GM19328 (cell line): Measurements from ENCODE around the gene UBE4A.

ENCODE experiments used
- ATAC-seq: cut with Tn5 transposase; IDR thresholded peaks from one replicate; pipeline ENCODE4 v1.9.1; 2021; ENCODE audit warnings: mild to moderate bottlenecking, moderate library complexity; ENCODE audit not compliant: unreplicated experiment

UBE4A gene

GRCh38 chr11:118341815-118342489 lies 17.4 kb upstream of the UBE4A start:
- no peak for ATAC-seq

DNA sequence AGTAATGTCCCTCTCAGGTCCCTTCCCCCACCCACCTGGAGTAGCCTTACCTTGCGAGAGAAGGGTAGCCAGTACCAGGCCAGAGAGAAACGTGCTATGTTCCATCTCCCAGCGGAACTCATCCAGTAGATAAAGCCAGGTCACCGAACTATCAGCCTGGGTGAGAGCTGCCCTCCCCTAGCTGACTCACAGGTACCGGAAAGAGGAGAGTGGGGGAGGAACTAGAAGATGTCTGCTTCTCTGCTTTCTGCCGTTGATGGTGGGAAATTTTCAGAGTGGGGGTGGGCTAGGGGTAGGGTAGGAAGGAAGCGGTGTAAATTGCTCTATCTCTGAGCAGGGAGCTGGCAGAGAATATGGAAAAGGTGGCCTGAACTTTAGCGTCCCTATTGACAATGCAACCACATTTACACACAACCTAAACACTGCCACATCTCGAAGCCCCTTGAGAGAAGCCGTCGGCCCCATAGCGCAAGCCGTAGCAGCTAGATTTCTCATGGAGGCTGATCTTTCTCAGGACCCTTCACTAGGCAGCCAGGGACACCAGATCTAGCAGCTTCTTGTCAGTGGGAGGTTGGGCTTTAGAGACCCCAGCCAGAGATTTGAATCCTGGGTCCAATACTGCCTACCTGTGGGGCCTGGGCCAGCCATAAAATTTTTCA lies 16.8 kb upstream of the UBE4A start, which contains the start of gene CD3D:
Gene CD3D (minus strand): TSS at position 203 of the 659 bp plus-strand sequence. CDS start 98 bp downstream, at position 105.
- no peak for ATAC-seq

DNA sequence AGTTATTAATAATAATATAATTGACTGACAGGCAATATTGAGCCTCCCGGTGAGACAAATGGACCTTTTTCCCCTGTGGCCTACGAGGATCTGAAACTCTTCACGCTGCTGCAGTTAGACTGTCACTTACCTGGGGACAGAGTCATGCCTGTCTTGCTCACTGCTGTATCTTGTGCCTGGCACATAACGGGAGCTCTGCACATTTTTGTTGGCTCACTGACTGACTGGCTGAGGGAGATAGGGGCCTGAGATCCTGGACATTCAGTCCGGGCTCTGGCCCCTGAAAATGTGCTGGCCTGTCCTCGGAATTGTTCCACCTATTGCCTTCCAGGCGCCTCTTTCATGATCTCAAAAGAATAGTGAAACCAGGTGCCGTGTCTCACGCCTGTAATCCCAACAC lies 16.2 kb upstream of the UBE4A start:
- ATAC-seq = no peak

GRCh38 chr11:118343981-118344515 lies 15.4 kb upstream of the UBE4A start, which contains the start of gene CD3G:
CD3G (plus strand) TSS chr11:118344344; CDS start chr11:118344424, 80 bp downstream.
- ATAC-seq = no peak

GRCh38 chr11:118349475-118349874 lies 9.9 kb upstream of the UBE4A start:
- no peak for ATAC-seq

- ATAC-seq = no peak
Measured at GRCh38 chr11:118353084-118353710, 6.2 kb upstream of the UBE4A start.

GRCh38 chr11:118358071-118358470 lies 1.3 kb upstream of the UBE4A start:
- no peak for ATAC-seq

DNA sequence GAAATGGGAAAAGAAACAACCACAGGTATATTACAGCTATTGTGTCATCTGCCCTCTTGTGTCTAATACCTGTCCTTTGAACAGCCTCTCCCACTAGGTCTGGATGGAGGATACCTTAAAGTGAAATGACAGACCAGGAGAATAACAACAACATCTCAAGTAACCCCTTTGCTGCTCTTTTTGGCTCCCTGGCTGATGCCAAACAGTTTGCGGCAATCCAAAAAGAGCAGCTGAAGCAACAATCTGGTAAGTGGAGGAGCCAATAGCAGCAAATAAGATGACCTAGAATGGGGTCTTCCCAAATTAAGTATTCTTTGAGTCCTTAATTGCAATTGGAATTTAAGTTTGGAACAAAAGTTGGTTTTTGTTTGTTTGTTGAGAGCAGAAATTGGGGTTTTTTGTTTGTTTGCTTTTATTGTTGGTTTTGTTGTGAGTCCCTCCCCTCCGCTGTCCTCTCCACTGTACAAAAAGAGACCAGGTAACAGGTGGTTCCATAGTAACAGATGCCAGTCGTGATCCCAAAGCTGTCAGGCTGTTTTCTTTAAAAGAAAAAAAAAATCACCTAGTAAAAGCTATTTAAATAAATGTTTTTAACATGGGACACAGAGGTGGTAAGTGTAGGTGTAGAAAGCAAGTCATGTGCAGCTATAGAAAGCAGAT lies 5.7 kb downstream of the UBE4A start:
- ATAC-seq = no peak

DNA sequence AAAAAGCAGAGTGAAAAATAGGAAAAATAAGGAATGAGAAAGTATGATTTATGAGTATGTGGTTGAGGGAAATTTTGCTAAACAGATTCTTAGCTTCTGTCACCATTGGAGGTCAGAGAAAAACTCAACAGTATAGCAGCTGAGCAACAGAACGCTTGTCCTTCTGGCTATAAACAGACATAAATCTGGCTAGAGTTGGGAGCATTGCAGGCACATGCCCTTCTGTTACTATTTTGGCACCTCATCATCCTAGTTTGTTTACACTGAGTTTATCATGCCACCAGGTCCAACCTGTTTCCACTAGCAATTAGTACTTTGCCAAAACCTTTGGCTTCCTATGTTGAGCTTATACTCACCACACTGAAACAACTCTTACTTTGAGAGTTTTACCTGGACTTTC lies 6.9 kb downstream of the UBE4A start:
- ATAC-seq = no peak

GRCh38 chr11:118370774-118371173 lies 11.4 kb downstream of the UBE4A start:
- no peak for ATAC-seq

- ATAC-seq = no peak
Measured at GRCh38 chr11:118373263-118373662, 13.9 kb downstream of the UBE4A start.

- no peak for ATAC-seq
Measured at GRCh38 chr11:118373871-118374270, 14.5 kb downstream of the UBE4A start.

DNA sequence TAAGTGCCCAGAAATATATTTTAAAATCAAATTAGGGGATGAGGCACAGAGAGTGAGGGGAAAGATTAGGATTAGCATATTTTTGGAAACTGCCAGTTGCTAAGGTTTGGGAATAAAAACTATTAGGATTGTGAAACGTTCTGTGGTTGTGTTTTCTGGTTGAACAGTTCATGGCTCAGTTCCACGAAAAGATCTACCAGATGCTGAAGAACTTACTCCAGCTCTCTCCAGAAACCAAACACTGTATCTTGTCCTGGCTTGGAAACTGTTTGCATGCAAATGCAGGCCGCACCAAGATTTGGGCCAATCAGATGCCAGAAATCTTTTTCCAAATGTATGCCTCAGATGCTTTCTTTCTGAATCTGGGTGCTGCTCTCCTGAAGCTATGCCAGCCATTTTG lies 15.3 kb downstream of the UBE4A start:
- ATAC-seq = no peak

GRCh38 chr11:118375978-118376377 lies 16.6 kb downstream of the UBE4A start:
- ATAC-seq = no peak

DNA sequence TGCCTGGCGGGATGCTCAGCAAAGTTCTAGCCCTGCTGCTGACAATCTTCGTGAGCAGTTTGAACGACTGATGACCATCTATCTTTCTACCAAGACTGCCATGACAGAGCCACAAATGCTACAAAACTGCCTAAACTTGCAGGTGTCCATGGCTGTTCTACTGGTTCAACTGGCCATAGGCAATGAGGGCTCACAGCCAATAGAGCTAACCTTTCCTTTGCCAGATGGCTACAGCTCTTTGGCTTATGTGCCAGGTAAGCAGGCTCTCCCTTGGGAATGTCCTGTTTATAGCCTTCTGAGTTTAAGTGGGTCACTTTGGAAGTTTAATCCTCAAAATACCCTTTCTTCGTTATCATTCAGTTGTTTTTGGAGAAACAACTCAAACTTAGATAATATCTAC lies 20.1 kb downstream of the UBE4A start:
- ATAC-seq = no peak

GRCh38 chr11:118380571-118380970 lies 21.2 kb downstream of the UBE4A start:
- no peak for ATAC-seq

DNA sequence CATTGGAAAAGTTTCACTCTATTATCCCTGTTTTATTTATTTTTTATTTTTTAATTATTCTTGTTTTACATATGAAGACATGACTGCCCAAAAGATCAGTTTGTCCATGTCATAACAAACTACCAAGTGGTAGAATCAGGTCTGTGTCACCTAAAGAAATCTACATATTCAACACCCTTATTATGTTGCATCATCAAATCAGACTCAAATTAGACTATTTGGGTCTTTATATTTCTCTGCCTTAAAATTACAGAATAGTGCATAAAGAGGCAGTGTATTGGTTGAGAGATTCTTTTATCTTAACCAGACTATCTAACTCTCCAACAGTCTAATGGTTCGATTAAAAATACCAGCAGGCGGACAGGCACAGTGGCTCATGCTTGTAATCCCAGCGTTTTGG lies 23.6 kb downstream of the UBE4A start:
- ATAC-seq = no peak

DNA sequence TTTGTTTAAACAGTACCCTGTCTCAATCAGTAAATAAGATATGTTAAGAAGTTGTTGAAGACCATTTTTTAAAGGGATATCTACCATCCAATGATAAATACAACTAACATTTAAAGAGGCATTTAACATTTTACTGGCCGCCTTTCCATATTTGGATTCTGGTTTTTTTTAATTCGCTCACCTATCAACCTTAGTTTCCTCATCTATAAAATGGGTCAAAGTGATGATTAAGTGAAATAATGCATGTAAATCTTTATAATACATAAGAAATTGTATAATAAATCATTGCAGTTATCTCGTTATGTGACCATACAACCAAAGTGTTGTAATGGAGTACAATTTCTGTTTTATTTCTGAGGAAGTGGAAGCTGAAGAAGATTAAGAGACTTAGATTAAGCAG lies 24.3 kb downstream of the UBE4A start:
- ATAC-seq = no peak

DNA sequence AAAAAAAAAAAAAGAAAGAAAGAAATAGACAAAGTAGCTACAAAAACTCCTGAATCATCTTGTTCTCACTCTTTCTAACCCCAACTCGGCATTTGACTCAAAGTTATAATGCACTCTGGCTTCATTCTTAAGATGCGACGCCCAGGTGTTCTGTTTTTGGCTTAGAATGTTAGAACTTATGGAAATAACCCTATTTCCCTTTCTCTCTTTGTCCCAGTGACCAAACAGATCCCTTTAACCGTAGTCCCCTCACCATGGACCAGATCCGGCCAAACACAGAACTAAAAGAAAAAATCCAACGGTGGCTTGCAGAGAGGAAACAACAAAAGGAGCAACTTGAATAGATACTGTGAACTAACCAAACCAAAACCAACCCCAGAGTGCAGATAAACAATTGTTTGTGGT lies 36.7 kb downstream of the UBE4A start:
- no peak for ATAC-seq

- ATAC-seq = no peak
Measured at GRCh38 chr11:118397448-118397847, 38.0 kb downstream of the UBE4A start.
